ENCODE measurements around the gene KCNJ3.

KCNJ3 gene

DNA sequence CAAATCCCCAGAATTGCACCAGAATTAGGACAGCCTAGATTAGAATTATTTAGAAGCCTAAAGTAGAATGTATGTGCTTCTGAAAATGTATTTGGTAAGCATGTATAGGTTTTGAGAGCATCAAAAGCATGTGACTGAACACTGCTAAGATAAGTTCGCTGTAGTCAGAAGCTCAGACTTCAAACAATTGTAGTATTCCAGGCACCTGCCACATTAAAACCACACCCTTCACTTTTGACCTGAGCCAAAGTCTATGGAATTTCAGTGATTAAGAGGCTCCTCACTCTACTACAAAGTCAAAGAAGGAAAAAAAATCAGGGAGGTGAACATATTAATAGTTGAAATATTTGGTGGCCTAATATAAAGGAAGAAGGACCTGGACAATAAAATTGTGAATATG is 8.2 kb downstream of the KCNJ3 start:
- DNase-seq (ENCODE audit: low spot score): no peak

- no peak for DNase-seq (ENCODE audit: low spot score)
Measured at GRCh38 chr2:154707994-154708575, 9.6 kb downstream of the KCNJ3 start.

GRCh38 chr2:154709215-154709614 is 10.7 kb downstream of the KCNJ3 start:
- DNase-seq (ENCODE audit: low spot score): no peak

GRCh38 chr2:154710078-154710477 is 11.6 kb downstream of the KCNJ3 start:
- no peak for DNase-seq (ENCODE audit: low spot score)

- no peak for DNase-seq (ENCODE audit: low spot score)
Measured at GRCh38 chr2:154710685-154711084, 12.2 kb downstream of the KCNJ3 start.

DNA sequence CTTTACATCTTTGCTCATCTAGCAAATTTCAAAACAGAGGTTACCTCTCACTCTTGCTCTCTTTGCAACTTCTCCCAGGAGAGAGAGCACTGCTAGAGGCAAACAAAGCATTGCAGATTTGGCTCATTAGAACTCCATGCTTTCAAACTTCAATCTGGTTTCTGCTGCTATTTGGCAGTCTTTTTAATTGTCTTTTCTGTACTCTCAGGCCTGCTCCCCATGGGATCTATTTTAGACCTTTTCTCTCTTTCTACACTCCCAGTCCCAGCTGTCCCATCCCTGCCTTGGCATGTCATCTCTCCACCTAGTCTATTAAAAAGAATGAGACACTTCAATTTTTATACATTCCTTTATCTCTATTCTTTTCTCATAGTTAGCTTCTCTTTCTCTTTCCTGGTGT is 15.2 kb downstream of the KCNJ3 start:
- DNase-seq (ENCODE audit: low spot score): no peak

DNA sequence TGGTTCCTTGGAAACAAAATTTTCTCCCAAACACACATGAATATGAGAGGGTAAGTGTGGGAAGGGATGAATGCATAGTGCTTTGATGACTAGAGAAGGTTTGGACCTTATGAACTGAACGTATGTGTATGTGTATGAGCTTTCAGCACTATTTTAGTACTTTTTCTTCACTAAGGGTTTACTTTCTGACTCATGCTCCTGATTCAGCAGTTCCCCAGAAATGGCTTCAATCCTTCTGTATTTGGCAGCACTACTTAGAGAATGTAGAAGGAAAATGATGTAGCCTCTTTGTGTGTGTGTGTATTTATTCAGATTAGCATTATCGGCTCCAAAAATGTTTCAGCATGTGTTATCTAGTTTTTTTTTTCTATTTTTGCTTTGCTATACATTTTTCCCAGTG is 22.2 kb downstream of the KCNJ3 start:
- DNase-seq (ENCODE audit: low spot score): no peak

- DNase-seq (ENCODE audit: low spot score): no peak
Measured at GRCh38 chr2:154724194-154724797, 25.8 kb downstream of the KCNJ3 start.

DNA sequence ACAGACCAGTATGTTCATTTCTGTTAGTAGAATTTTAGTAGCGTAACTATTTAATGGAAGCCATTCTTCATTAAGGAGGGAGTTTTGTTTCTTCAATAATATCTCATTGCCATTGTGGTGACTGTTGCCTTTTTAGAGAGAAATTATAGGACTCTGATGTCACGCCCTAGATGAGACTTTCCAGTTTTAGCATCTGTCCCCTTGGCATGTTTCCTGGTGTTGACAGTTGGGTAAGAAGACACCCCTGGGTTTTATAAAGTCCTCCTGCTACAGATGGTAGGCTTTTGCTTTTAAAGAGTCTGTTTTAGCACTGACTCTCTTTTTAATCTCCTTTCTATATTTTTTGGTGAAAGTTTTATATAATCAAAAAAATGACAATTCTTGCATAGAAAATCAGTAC is 41.9 kb downstream of the KCNJ3 start:
- no peak for DNase-seq (ENCODE audit: low spot score)

- DNase-seq (ENCODE audit: low spot score): no peak
Measured at GRCh38 chr2:154758871-154759270, 60.4 kb downstream of the KCNJ3 start.

GRCh38 chr2:154762638-154763037 is 64.1 kb downstream of the KCNJ3 start:
- DNase-seq (ENCODE audit: low spot score): no peak

GRCh38 chr2:154771664-154772284 is 73.3 kb downstream of the KCNJ3 start:
- no peak for DNase-seq (ENCODE audit: low spot score)

DNA sequence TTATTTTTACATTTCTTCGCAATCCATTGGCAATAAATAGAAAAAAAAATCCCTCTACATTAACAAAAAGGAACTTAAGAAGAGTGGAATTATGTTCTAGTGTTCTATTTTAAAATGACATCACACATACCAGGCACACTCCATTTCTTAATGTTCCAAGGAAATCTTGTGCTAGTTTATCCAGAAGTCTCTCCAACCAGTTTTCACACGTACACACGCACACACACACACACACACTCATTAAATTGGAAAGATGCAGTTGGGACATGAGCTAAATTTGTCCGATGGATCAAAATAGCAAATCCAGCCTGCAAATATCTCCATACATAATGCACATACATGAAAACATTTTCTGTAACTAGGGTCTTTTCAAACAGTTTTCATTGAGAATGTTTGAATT is 78.3 kb downstream of the KCNJ3 start:
- no peak for DNase-seq (ENCODE audit: low spot score)

DNA sequence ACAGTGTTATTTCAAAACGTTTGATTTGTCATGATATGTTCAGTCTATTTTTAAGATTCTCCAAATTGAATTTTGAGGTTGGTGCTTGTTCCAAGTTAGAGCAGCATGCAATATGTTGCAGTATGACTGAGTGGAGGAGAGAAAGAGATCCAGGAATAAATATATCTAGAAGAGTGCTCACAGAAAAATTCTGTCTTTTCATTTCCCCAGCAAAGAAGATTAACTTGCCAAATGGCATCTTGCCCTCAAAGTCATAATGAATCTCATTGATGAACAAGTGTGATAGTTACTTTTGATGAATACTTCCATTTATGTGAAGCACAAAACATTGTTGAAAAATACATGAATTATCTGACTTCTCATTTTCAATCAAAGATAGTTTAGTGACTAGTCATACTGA is 95.9 kb downstream of the KCNJ3 start:
- DNase-seq (ENCODE audit: low spot score): no peak

GRCh38 chr2:154795651-154796050 is 97.2 kb downstream of the KCNJ3 start:
- DNase-seq (ENCODE audit: low spot score): no peak

- DNase-seq (ENCODE audit: low spot score): no peak
Measured at GRCh38 chr2:154804451-154804850, 106.0 kb downstream of the KCNJ3 start.

GRCh38 chr2:154813636-154814035 is 115.1 kb downstream of the KCNJ3 start:
- DNase-seq (ENCODE audit: low spot score): no peak

- no peak for DNase-seq (ENCODE audit: low spot score)
Measured at GRCh38 chr2:154814856-154815255, 116.4 kb downstream of the KCNJ3 start.

DNA sequence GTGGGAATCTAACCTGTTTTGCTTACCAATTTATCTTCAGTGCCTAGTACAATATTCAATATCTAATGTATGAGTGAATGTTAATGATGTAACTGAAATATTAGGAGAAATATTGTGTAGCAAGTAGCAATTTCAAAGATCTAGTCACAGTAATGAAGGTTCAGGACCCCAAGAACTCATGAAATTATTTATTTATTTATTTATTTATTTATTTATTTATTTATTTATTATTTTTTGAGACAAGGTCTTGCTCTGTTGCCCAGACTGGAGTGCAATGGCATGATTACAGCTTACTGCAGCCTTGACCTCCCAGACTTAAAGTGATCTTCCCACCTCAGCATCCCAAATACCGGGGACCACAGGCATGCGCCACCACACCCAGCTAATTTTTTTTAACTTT is 126.9 kb downstream of the KCNJ3 start:
- no peak for DNase-seq (ENCODE audit: low spot score)

GRCh38 chr2:154826827-154827226 is 128.3 kb downstream of the KCNJ3 start:
- no peak for DNase-seq (ENCODE audit: low spot score)

- no peak for DNase-seq (ENCODE audit: low spot score)
Measured at GRCh38 chr2:154827286-154827685, 128.8 kb downstream of the KCNJ3 start.

DNA sequence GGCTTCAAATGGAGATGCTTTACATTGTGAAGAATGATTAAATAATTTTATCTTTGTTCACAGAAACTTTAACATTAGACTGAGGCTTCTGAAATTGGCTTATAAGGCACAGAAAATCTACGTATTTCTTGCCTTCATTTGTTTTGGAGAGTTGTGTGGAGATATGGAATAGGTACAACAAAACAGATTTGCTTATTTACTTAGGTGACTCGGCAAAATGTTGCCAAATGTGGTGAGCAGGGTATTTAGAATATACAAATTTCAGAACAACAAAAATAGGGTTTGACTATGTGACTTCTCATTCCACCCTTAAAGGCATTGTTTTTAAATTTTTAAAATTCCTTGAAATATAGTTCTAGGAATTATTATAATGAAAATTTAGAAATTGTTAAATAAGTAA is 134.2 kb downstream of the KCNJ3 start:
- no peak for DNase-seq (ENCODE audit: low spot score)

DNA sequence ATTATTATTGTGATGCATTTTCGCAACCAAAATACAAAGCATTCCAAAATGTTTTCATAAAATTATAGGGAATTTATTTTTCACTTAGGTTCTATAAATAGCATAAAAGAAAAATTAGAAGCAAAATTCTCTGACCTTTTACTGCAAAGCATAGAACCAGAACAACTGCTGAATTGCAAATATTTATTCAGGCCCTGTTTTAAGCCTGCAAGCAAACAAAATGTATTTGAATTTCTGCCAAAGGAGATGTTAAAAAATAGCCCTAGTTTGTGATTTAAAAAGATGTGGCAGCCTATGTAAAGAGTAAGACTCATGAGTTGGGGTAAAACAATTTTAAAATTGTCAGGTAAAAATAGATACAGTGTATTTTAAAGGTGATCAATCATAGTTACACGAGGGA is 138.1 kb downstream of the KCNJ3 start:
- no peak for DNase-seq (ENCODE audit: low spot score)

GRCh38 chr2:154837035-154837434 is 138.5 kb downstream of the KCNJ3 start:
- no peak for DNase-seq (ENCODE audit: low spot score)
